ENCODE results near the gene ZNF57.
A peak's percentile ranks its signal among the peaks of the same experiment; 100 is the strongest.
"Not testable (repeated sequence)": the region's sequence is repeated elsewhere in the genome, so short reads cannot be mapped to it uniquely, and the experiment has no call there.

Gene ZNF57

DNA sequence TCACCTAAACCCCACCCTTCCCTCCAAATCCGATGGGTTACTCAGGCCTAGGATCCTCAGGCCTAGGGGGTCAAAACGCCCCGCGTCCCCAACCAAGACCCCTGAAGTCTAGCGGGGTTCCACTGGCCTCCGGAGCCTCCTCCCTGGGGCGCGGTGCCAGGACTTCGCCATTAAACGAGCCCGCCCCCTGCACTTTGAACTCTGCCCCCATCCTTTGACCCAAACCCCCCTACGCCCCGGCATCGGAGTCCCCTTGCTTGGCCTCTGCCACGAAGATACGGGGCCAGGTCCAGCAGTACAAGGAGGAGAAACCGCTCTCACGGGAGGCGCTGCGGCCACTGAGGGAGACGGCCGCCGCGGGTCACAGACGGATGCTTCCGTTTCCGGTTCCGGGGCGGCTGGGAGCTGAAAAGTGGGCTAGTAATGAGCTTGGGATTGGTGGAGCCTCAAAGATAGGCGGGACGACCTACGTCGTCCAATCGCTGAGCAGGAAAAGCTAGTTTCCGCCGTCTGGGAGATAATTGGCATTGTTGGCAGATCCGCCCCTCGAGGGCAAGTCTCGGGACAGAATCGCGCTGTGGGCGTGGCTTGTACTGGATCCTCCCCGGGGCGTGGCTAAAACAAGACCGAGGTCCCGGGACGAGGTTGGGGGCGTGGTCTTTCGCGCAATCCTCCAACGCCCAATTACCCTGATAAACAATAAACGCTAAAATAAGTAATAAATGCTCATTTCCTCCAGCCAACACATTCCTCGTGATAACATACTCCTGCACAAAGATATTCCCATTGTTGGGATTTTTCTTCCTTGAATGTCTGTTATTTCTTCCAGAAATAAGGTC, 49.8 kb downstream of the ZNF57 start:
- DNase-seq (ENCODE audit: low spot score) (peak; percentile 96), FAIRE-seq (no peak)

DNA sequence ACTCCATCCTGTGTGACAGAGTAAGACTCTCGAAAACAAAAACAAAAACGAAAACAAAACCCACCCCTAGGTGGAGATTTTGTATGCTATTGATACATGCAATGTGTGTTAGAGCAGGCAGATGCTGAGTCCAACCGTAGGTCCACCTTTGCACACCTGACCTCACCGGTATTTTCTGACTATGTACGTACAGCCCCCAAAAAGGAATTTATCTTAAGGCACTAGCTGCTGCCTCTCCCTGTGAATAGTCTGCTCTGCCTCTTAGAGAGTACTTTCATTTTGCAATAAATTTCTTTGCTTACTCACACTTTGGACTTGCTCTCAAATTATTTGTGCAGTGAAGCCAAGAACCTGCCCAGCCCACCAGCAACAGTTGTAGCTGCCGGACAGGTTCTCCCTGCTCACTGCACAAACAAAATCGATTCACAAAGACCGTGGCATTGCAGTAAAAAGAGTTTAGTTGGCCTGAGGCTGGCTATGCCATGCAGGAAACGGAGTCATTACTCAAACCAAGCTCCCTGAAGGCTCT, 52.3 kb downstream of the ZNF57 start:
- no peak for FAIRE-seq

GRCh38 chr19:2957160-2957559, 56.4 kb downstream of the ZNF57 start:
- no peak for DNase-seq (ENCODE audit: low spot score)
- FAIRE-seq: no peak

More for the DNA sequence above, 52.3 kb downstream of the ZNF57 start:
- no peak for DNase-seq (ENCODE audit: low spot score)

DNA sequence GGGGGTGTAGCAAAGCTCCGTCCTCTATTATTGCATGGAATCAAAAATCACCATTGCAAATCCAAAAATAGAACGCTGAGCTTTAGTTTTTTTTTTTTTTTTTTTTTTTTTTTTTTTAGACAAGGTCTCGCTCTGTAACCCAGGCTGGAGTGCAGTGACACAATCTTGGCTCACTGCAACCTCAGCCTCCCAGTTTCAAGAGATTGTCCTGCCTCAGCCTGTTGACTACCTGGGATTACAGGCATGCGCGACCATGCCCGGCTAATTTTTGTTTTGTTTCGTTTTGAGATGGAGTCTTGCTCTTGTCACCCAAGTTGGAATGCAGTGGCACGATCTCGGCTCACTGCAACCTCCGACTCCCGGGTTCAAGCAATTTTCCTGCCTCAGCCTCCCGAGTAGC, 59.4 kb downstream of the ZNF57 start:
- no peak for FAIRE-seq
- no peak for DNase-seq (ENCODE audit: low spot score)

- DNase-seq (ENCODE audit: low spot score) (peak; percentile 17), FAIRE-seq (no peak)
Measured at GRCh38 chr19:2962018-2962670, 61.4 kb downstream of the ZNF57 start.

DNA sequence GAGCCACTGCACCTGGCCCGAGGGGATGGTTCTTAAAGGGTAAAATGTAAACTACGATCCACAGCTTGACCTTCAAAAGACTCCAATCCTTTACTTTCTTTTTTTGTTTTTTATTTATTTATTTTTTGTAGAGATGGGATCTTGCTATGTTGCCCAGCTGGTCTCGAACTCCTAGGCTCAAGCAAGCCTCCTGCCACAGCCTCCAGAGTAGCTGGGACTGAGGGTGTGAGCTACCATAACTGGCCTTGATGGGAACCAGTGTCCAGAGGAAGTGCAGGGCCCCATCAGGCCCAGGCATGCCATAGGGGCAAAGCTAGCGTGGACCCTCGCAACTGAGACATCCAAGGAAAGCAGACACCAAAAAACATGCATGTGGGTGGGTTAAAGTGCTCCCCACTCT, 62.4 kb downstream of the ZNF57 start:
- FAIRE-seq (no peak), DNase-seq (ENCODE audit: low spot score) (no peak)

GRCh38 chr19:2963631-2964030, 62.9 kb downstream of the ZNF57 start:
- not testable (repeated sequence) for DNase-seq (ENCODE audit: low spot score); FAIRE-seq

GRCh38 chr19:2964874-2965273, 64.1 kb downstream of the ZNF57 start:
- no peak for FAIRE-seq
- no peak for DNase-seq (ENCODE audit: low spot score)

GRCh38 chr19:2967972-2968371, 67.2 kb downstream of the ZNF57 start:
- DNase-seq (ENCODE audit: low spot score) (no peak), FAIRE-seq (no peak)
